ENCODE results near the gene RSRC1. TPM values are rescaled to one million over a fixed set of nuclear protein-coding genes. Genes with fewer than 3 reads are reported as not detected.

Gene RSRC1
- total RNA-seq, 1 donor from 2014 or later, result 36.9 TPM

- Mint-ChIP-seq H3K9me3 (peaks cover 5% of the 10 kb centered on the region), H3K27ac (ENCODE audit: unreplicated experiment) (no peak overlapping the region), H3K4me3 (no peak overlapping the region), H3K4me1 (peaks cover 10% of the 10 kb centered on the region), H3K36me3 (ENCODE audit: low read depth) (peaks cover 29% of the 10 kb centered on the region), H3K27me3 (ENCODE audit: low read depth) (no peaks in the 10 kb centered on the region)
- TF ChIP-seq CTCF (conservative IDR thresholded peaks at IDR 0.05), result no peak
- no peak for DNase-seq (ENCODE audit: low read depth, low spot score)
These were observed 151.6 kb downstream of the RSRC1 start for GRCh38 chr3:158261371-158261991.

- no peaks in the 10 kb centered on the region for H3K4me1 Mint-ChIP-seq
- TF ChIP-seq CTCF (conservative IDR thresholded peaks at IDR 0.05), result no peak
- H3K9me3 Mint-ChIP-seq, result peaks cover 7% of the 10 kb centered on the region
- no peak for DNase-seq (ENCODE audit: low read depth, low spot score)
- no peak overlapping the region for H3K27ac Mint-ChIP-seq (ENCODE audit: unreplicated experiment)
- H3K4me3 Mint-ChIP-seq, result no peak overlapping the region
- H3K36me3 Mint-ChIP-seq (ENCODE audit: low read depth), result peaks cover 26% of the 10 kb centered on the region
- no peaks in the 10 kb centered on the region for H3K27me3 Mint-ChIP-seq (ENCODE audit: low read depth)
These were observed 155.0 kb downstream of the RSRC1 start for GRCh38 chr3:158264894-158265293.

- Mint-ChIP-seq H3K4me1 (peaks cover 5% of the 10 kb centered on the region), H3K4me3 (no peak overlapping the region), H3K9me3 (peaks cover 7% of the 10 kb centered on the region), H3K27ac (ENCODE audit: unreplicated experiment) (no peak overlapping the region), H3K36me3 (ENCODE audit: low read depth) (peaks cover 19% of the 10 kb centered on the region), H3K27me3 (ENCODE audit: low read depth) (no peaks in the 10 kb centered on the region)
- TF ChIP-seq CTCF (conservative IDR thresholded peaks at IDR 0.05), result no peak
- no peak for DNase-seq (ENCODE audit: low read depth, low spot score)
These were observed 157.1 kb downstream of the RSRC1 start for GRCh38 chr3:158267015-158267414.

- H3K36me3 Mint-ChIP-seq (ENCODE audit: low read depth), result peaks cover 16% of the 10 kb centered on the region
- no peaks in the 10 kb centered on the region for H3K27me3 Mint-ChIP-seq (ENCODE audit: low read depth)
- H3K4me1 Mint-ChIP-seq, result peaks cover 8% of the 10 kb centered on the region
These were observed 160.1 kb downstream of the RSRC1 start for GRCh38 chr3:158269942-158270341.

GRCh38 chr3:158272081-158272480, 162.2 kb downstream of the RSRC1 start:
- Mint-ChIP-seq H3K4me1 (peaks cover 8% of the 10 kb centered on the region), H3K4me3 (no peak overlapping the region), H3K9me3 (no peaks in the 10 kb centered on the region), H3K36me3 (ENCODE audit: low read depth) (peaks cover 11% of the 10 kb centered on the region), H3K27ac (ENCODE audit: unreplicated experiment) (no peak overlapping the region), H3K27me3 (ENCODE audit: low read depth) (no peaks in the 10 kb centered on the region)
- no peak for TF ChIP-seq CTCF (conservative IDR thresholded peaks at IDR 0.05)
- DNase-seq (ENCODE audit: low read depth, low spot score), result no peak

More at GRCh38 chr3:158269942-158270341, 160.1 kb downstream of the RSRC1 start:
- Mint-ChIP-seq H3K9me3 (peaks cover 3% of the 10 kb centered on the region), H3K4me3 (no peak overlapping the region), H3K27ac (ENCODE audit: unreplicated experiment) (no peak overlapping the region)
- TF ChIP-seq CTCF (conservative IDR thresholded peaks at IDR 0.05), result no peak
- no peak for DNase-seq (ENCODE audit: low read depth, low spot score)

All from neural crest cell (in vitro differentiated cells).